Skeletal muscle cell (primary cell): Measurements from ENCODE around the gene ERC2.

Experiments
- DNase-seq: peaks from one replicate; pipeline ENCODE4 v3.0.0-alpha.2; 2010; ENCODE audit warnings: low read depth
- H3K4me3 ChIP-seq: 2 replicates; pipeline ENCODE4 v1.5.1; 2011; ENCODE audit warnings: low read depth, mild to moderate bottlenecking, control low read depth, low read length, moderate library complexity

Gene ERC2

GRCh38 chr3:55765906-55766701 lies 702.2 kb downstream of the ERC2 start:
- DNase-seq: no peak

GRCh38 chr3:55765398-55765797 lies 702.9 kb downstream of the ERC2 start:
- no peak for DNase-seq
- H3K4me3 ChIP-seq: no peak overlapping the region

More at GRCh38 chr3:55765906-55766701, 702.2 kb downstream of the ERC2 start:
- no peak overlapping the region for H3K4me3 ChIP-seq

- DNase-seq: no peak
- H3K4me3 ChIP-seq: no peak overlapping the region
Observed at GRCh38 chr3:55756976-55757375, 711.3 kb downstream of the ERC2 start.

GRCh38 chr3:55755516-55756205 lies 712.6 kb downstream of the ERC2 start:
- H3K4me3 ChIP-seq: no peak overlapping the region
- no peak for DNase-seq

- no peak for DNase-seq
- no peak overlapping the region for H3K4me3 ChIP-seq
Observed at GRCh38 chr3:55752911-55753310, 715.4 kb downstream of the ERC2 start.

GRCh38 chr3:55751730-55752129 lies 716.5 kb downstream of the ERC2 start:
- DNase-seq: no peak
- no peak overlapping the region for H3K4me3 ChIP-seq

- peak; percentile 79 for DNase-seq
- no peak overlapping the region for H3K4me3 ChIP-seq
Observed at GRCh38 chr3:55750525-55750924, 717.7 kb downstream of the ERC2 start.

GRCh38 chr3:55749036-55749435 lies 719.2 kb downstream of the ERC2 start:
- no peak overlapping the region for H3K4me3 ChIP-seq
- DNase-seq: no peak

- no peak for DNase-seq
- H3K4me3 ChIP-seq: no peak overlapping the region
Observed at GRCh38 chr3:55746808-55747413, 721.4 kb downstream of the ERC2 start.

GRCh38 chr3:55742832-55743136 lies 725.5 kb downstream of the ERC2 start:
- H3K4me3 ChIP-seq: no peak overlapping the region
- DNase-seq: no peak

GRCh38 chr3:55742022-55742831 lies 726.0 kb downstream of the ERC2 start:
- DNase-seq: no peak
- no peak overlapping the region for H3K4me3 ChIP-seq

GRCh38 chr3:55737186-55737585 lies 731.1 kb downstream of the ERC2 start:
- no peak for DNase-seq
- H3K4me3 ChIP-seq: no peak overlapping the region

- no peak overlapping the region for H3K4me3 ChIP-seq
- peak; percentile 63 for DNase-seq
Observed at GRCh38 chr3:55735976-55736375, 732.3 kb downstream of the ERC2 start.

GRCh38 chr3:55731741-55732140 lies 736.5 kb downstream of the ERC2 start:
- no peak for DNase-seq
- no peak overlapping the region for H3K4me3 ChIP-seq

GRCh38 chr3:55729546-55729945 lies 738.7 kb downstream of the ERC2 start:
- H3K4me3 ChIP-seq: no peak overlapping the region
- DNase-seq: no peak

GRCh38 chr3:55728461-55729100 lies 739.7 kb downstream of the ERC2 start:
- DNase-seq: no peak
- H3K4me3 ChIP-seq: no peak overlapping the region

- H3K4me3 ChIP-seq: no peak overlapping the region
- DNase-seq: no peak
Observed at GRCh38 chr3:55726501-55726775, 741.8 kb downstream of the ERC2 start.

GRCh38 chr3:55725681-55726500 lies 742.4 kb downstream of the ERC2 start:
- DNase-seq: no peak
- H3K4me3 ChIP-seq: no peak overlapping the region

- H3K4me3 ChIP-seq: no peak overlapping the region
- no peak for DNase-seq
Observed at GRCh38 chr3:55724821-55725220, 743.4 kb downstream of the ERC2 start.
